ENCODE measurements around the gene CFB. TPM values are rescaled to one million over a fixed set of nuclear protein-coding genes. Genes with fewer than 3 reads are reported as not detected.

CFB gene
- total RNA-seq (2021) (0.32 TPM in 1 of 2 replicates, not detected in the other), Bru-seq, nascent RNA (not detected), BruChase-seq, experiment 1, labeled RNA remaining after a 2-hour chase (not detected), BruChase-seq, experiment 2, labeled RNA remaining after a 6-hour chase (not detected)
- long read RNA-seq, result 0 reads

GRCh38 chr6:31945507-31946369 lies at the start of gene CFB:
Gene CFB (plus strand): TSS chr6:31946095. CDS start chr6:31946222, 127 bp downstream.
- intact Hi-C loops (cut with micrococcal nuclease; ENCODE audit: unreplicated experiment), result no loop called here
- CTCF ChIA-PET, result no interaction called here
- TF ChIP-seq CTCF (conservative IDR thresholded peaks at IDR 0.05; ENCODE audit: low read depth, low read length) (no peak), EZH2 (IDR thresholded peaks at IDR 0.05; ENCODE audit: borderline replicate concordance, low read depth, low read length, poor library complexity, severe bottlenecking) (no peak)
- peak; percentile 37 for DNase-seq (ENCODE audit: low spot score)
- Histone ChIP-seq H3K4me1 (ENCODE audit: insufficient read depth, low read length, poor library complexity, severe bottlenecking) (no peaks in the 10 kb centered on the region), H3K9me3 (ENCODE audit: low read depth, low read length, poor library complexity, severe bottlenecking) (no peaks in the 10 kb centered on the region), H3K27ac (ENCODE audit: low read depth, low read length, poor library complexity, severe bottlenecking) (no peak within 1 kb of the TSS), H3K36me3 (ENCODE audit: insufficient read depth, low read length, poor library complexity, severe bottlenecking) (no peaks in the 10 kb centered on the region), H3K27me3 (replicated peaks; ENCODE audit: insufficient read depth, low read depth, low read length, poor library complexity) (no peaks in the 10 kb centered on the region), H3K4me3 (ENCODE audit: low read depth, low read length, poor library complexity, severe bottlenecking) (no peak within 1 kb of the TSS)
- POLR2A ChIA-PET (ENCODE audit: low non-redundant PET), result no interaction called here
- no TSS peak for BruUV-seq (replicated peaks)

GRCh38 chr6:31896493-31896855 lies 49.4 kb upstream of the CFB start:
- CTCF ChIA-PET, result no interaction called here
- intact Hi-C loops (cut with micrococcal nuclease; ENCODE audit: unreplicated experiment), result loop anchor here (10.0 kb wide), 1 partner anchor 352 kb away; the partner anchor contains the start of genes ATP6V1G2, DDX39B and NFKBIL1
- no peak for DNase-seq (ENCODE audit: low spot score)
- Histone ChIP-seq H3K4me1 (ENCODE audit: insufficient read depth, low read length, poor library complexity, severe bottlenecking) (peaks cover 22% of the 10 kb centered on the region), H3K9me3 (ENCODE audit: low read depth, low read length, poor library complexity, severe bottlenecking) (no peaks in the 10 kb centered on the region), H3K27ac (ENCODE audit: low read depth, low read length, poor library complexity, severe bottlenecking) (peak overlapping the region; percentile 82), H3K36me3 (ENCODE audit: insufficient read depth, low read length, poor library complexity, severe bottlenecking) (peaks cover 43% of the 10 kb centered on the region), H3K4me3 (ENCODE audit: low read depth, low read length, poor library complexity, severe bottlenecking) (peak overlapping the region; percentile 83), H3K27me3 (replicated peaks; ENCODE audit: insufficient read depth, low read depth, low read length, poor library complexity) (no peaks in the 10 kb centered on the region)
- BruUV-seq (replicated peaks), result no TSS peak
- TF ChIP-seq EZH2 (IDR thresholded peaks at IDR 0.05; ENCODE audit: borderline replicate concordance, low read depth, low read length, poor library complexity, severe bottlenecking), result no peak
- POLR2A ChIA-PET (ENCODE audit: low non-redundant PET), result no interaction called here

- Histone ChIP-seq H3K27ac (ENCODE audit: low read depth, low read length, poor library complexity, severe bottlenecking) (peak overlapping the region; percentile 82), H3K9me3 (ENCODE audit: low read depth, low read length, poor library complexity, severe bottlenecking) (no peaks in the 10 kb centered on the region), H3K4me1 (ENCODE audit: insufficient read depth, low read length, poor library complexity, severe bottlenecking) (peaks cover 22% of the 10 kb centered on the region), H3K36me3 (ENCODE audit: insufficient read depth, low read length, poor library complexity, severe bottlenecking) (peaks cover 39% of the 10 kb centered on the region), H3K4me3 (ENCODE audit: low read depth, low read length, poor library complexity, severe bottlenecking) (peak overlapping the region; percentile 83), H3K27me3 (replicated peaks; ENCODE audit: insufficient read depth, low read depth, low read length, poor library complexity) (no peaks in the 10 kb centered on the region)
- BruUV-seq (replicated peaks), result no TSS peak
- intact Hi-C loops (cut with micrococcal nuclease; ENCODE audit: unreplicated experiment), result loop anchor here (10.0 kb wide), 1 partner anchor 352 kb away; the partner anchor contains the start of genes ATP6V1G2, DDX39B and NFKBIL1
- no peak for DNase-seq (ENCODE audit: low spot score)
- TF ChIP-seq CTCF (conservative IDR thresholded peaks at IDR 0.05; ENCODE audit: low read depth, low read length), result no peak
- no peak for TF ChIP-seq EZH2 (IDR thresholded peaks at IDR 0.05; ENCODE audit: borderline replicate concordance, low read depth, low read length, poor library complexity, severe bottlenecking)
- POLR2A ChIA-PET (ENCODE audit: low non-redundant PET), result no interaction called here
- CTCF ChIA-PET, result interaction anchor here (0.9 kb wide), 1 partner anchor 9 kb away, joined by 4 read pairs; no protein-coding TSS in a partner anchor
These were observed 48.9 kb upstream of the CFB start for GRCh38 chr6:31896856-31897611.

Measured in A673 (cell line).